Measurements from ENCODE around the gene LMBR1L.
"Not testable (repeated sequence)": the region's sequence is repeated elsewhere in the genome, so short reads cannot be mapped to it uniquely, and the experiment has no call there.

Gene LMBR1L

GRCh38 chr12:49110464-49111155 lies at the start of gene LMBR1L:
Gene LMBR1L, minus strand, starts transcription at chr12:49110847. Its CDS starts 292 bp downstream, at chr12:49110555.
- DNase-seq, result peak; percentile 98

GRCh38 chr12:49160399-49160798 lies 49.8 kb upstream of the LMBR1L start:
- no peak for DNase-seq

GRCh38 chr12:49154221-49154620 lies 43.6 kb upstream of the LMBR1L start:
- no peak for DNase-seq

GRCh38 chr12:49147384-49147783 lies 36.7 kb upstream of the LMBR1L start:
- DNase-seq, result no peak

- DNase-seq, result no peak
Observed at GRCh38 chr12:49146406-49146805, 35.8 kb upstream of the LMBR1L start.

- no peak for DNase-seq
Observed at GRCh38 chr12:49144384-49144783, 33.7 kb upstream of the LMBR1L start.

- no peak for DNase-seq
Observed at GRCh38 chr12:49138999-49139398, 28.4 kb upstream of the LMBR1L start.

GRCh38 chr12:49138587-49138986 lies 27.9 kb upstream of the LMBR1L start:
- DNase-seq, result no peak

- no peak for DNase-seq
Observed at GRCh38 chr12:49137476-49137875, 26.8 kb upstream of the LMBR1L start.

GRCh38 chr12:49136997-49137396 lies 26.4 kb upstream of the LMBR1L start:
- DNase-seq, result not testable (repeated sequence)

- no peak for DNase-seq
Observed at GRCh38 chr12:49133590-49133989, 22.9 kb upstream of the LMBR1L start.

GRCh38 chr12:49133014-49133413 lies 22.4 kb upstream of the LMBR1L start:
- DNase-seq, result no peak

- no peak for DNase-seq
Observed at GRCh38 chr12:49131894-49132461, 21.3 kb upstream of the LMBR1L start.

- peak; percentile 91 for DNase-seq
Observed at GRCh38 chr12:49131051-49131893, 20.6 kb upstream of the LMBR1L start, which contains the start of gene TUBA1B. Gene TUBA1B, minus strand, starts transcription at chr12:49131395. Its CDS starts 95 bp downstream, at chr12:49131300.

- DNase-seq, result peak; percentile 95
Observed at GRCh38 chr12:49130151-49131050, 19.8 kb upstream of the LMBR1L start.

- no peak for DNase-seq
Observed at GRCh38 chr12:49129332-49130150, 18.9 kb upstream of the LMBR1L start.

GRCh38 chr12:49127971-49128370 lies 17.3 kb upstream of the LMBR1L start:
- DNase-seq, result not testable (repeated sequence)

GRCh38 chr12:49126852-49127763 lies 16.5 kb upstream of the LMBR1L start:
- DNase-seq, result no peak

GRCh38 chr12:49121047-49121696 lies 10.5 kb upstream of the LMBR1L start:
- DNase-seq, result no peak

GRCh38 chr12:49111206-49111605 lies 559 bp upstream of the LMBR1L start:
- no peak for DNase-seq

Measured in CD4-positive, alpha-beta T cell treated with Interleukin-15 for 1 hour (primary cell).